HG03066 (cell line): Measurements from ENCODE around the gene DBNDD2.

ENCODE experiments used
- ATAC-seq: cut with Tn5 transposase; IDR thresholded peaks from one replicate; pipeline ENCODE4 v1.9.1; 2021; ENCODE audit warnings: low read depth; ENCODE audit not compliant: unreplicated experiment

The DBNDD2 gene

GRCh38 chr20:45445805-45446562 is 37.9 kb downstream of the DBNDD2 start:
- ATAC-seq, result peak; percentile 60

- ATAC-seq, result no peak
Observed at GRCh38 chr20:45448270-45448669, 40.2 kb downstream of the DBNDD2 start.

- no peak for ATAC-seq
Observed at GRCh38 chr20:45449528-45449927, 41.4 kb downstream of the DBNDD2 start.

- ATAC-seq, result no peak
Observed at GRCh38 chr20:45450097-45450818, 42.2 kb downstream of the DBNDD2 start.

GRCh38 chr20:45452238-45452637 is 44.1 kb downstream of the DBNDD2 start:
- no peak for ATAC-seq

GRCh38 chr20:45452772-45453691 is 44.9 kb downstream of the DBNDD2 start:
- ATAC-seq, result no peak

GRCh38 chr20:45456632-45457031 is 48.5 kb downstream of the DBNDD2 start:
- ATAC-seq, result no peak

GRCh38 chr20:45459606-45460005 is 51.5 kb downstream of the DBNDD2 start:
- ATAC-seq, result no peak
